Kidney epithelial cell (primary cell): ENCODE results near the gene REPS1. TPM values are rescaled to one million over a fixed set of nuclear protein-coding genes. Genes with fewer than 3 reads are reported as not detected.

Source experiments
- DNase-seq: peaks from one replicate; pipeline ENCODE4 v3.0.0-alpha.2; 2010; ENCODE audit warnings: low read depth
- H3K27me3 ChIP-seq: 2 replicates; pipeline ENCODE4 v1.6.0; 2011; ENCODE audit warnings: low read length; ENCODE audit not compliant: control insufficient read depth, insufficient read depth
- H3K36me3 ChIP-seq: 2 replicates; pipeline ENCODE4 v1.5.1; 2011; ENCODE audit warnings: low read length; ENCODE audit not compliant: control insufficient read depth, insufficient read depth
- H3K4me3 ChIP-seq: 2 replicates; pipeline ENCODE4 v1.5.1; 2011; ENCODE audit warnings: low read depth, mild to moderate bottlenecking, control low read depth, low read length
- total RNA-seq: library from RNA; depleted of rRNA; stranded (reverse); fragments of >200 nt; gene quantifications from 2 replicates; pipeline ENCODE4 v1.2.3, GENCODE V29; 2015
- TF ChIP-seq, protein P1 (sequence below): IDR thresholded peaks from 2 replicates; pipeline ENCODE4 v1.5.1; 2011; ENCODE audit warnings: mild to moderate bottlenecking, moderate library complexity, low read length, control low read depth, inconsistent platforms; ENCODE audit not compliant: insufficient read depth, poor library complexity, severe bottlenecking

The REPS1 gene
- total RNA-seq, 1 donor from 2014 or later = 40.7 TPM

DNA sequence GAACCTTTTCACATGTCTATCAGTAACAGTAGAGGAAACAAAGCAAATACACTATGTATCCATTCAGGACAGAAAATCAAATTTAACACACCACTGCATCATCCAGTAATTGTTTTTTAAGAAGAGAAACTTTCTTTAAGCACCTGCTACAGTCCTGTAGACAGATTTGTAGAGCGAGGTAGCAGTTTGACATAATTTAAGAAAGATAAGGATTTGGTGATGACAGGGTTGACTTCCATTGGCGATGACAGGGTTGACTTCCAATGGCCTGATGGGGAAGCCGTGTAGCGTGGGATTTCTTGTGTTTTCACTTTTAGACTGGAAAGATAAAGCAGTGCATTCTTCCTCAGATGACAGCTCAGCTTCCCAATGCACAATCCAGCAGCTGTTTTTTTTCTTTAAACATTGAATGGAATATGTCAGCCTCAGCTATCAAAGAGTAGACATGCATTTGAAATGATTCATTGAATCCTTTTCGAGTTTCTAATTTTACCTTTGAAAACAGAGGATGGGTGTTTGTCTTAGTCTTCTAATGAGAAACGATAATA, 123.6 kb downstream of the REPS1 start:
- H3K27me3 ChIP-seq = no peaks in the 10 kb centered on the region
- DNase-seq = no peak
- H3K4me3 ChIP-seq = no peak overlapping the region
- no peaks in the 10 kb centered on the region for H3K36me3 ChIP-seq
- TF ChIP-seq, protein P1, sequence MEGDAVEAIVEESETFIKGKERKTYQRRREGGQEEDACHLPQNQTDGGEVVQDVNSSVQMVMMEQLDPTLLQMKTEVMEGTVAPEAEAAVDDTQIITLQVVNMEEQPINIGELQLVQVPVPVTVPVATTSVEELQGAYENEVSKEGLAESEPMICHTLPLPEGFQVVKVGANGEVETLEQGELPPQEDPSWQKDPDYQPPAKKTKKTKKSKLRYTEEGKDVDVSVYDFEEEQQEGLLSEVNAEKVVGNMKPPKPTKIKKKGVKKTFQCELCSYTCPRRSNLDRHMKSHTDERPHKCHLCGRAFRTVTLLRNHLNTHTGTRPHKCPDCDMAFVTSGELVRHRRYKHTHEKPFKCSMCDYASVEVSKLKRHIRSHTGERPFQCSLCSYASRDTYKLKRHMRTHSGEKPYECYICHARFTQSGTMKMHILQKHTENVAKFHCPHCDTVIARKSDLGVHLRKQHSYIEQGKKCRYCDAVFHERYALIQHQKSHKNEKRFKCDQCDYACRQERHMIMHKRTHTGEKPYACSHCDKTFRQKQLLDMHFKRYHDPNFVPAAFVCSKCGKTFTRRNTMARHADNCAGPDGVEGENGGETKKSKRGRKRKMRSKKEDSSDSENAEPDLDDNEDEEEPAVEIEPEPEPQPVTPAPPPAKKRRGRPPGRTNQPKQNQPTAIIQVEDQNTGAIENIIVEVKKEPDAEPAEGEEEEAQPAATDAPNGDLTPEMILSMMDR = no peak

DNA sequence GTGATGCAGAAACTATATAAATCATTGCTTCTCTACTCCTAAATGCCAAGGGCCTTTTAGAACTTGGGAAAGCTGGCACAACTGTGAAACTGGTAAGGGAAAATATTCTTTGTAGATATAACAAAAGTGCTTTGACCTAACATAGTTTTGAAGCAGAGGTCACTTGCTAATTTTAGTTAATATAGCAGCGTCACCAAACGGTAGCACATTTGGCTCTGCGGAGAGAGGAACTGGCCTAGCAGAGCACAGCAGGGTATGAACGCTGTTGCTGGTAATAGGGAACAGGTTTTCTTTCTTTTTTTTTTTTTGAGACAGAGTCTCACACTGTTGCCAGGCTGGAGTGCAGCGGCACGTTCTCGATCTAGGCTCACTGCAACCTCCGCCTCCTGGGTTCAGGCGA, 124.7 kb downstream of the REPS1 start:
- no peak for DNase-seq
- Histone ChIP-seq H3K4me3 (no peak overlapping the region), H3K36me3 (no peaks in the 10 kb centered on the region), H3K27me3 (no peaks in the 10 kb centered on the region)
- TF ChIP-seq, protein P1 = no peak

DNA sequence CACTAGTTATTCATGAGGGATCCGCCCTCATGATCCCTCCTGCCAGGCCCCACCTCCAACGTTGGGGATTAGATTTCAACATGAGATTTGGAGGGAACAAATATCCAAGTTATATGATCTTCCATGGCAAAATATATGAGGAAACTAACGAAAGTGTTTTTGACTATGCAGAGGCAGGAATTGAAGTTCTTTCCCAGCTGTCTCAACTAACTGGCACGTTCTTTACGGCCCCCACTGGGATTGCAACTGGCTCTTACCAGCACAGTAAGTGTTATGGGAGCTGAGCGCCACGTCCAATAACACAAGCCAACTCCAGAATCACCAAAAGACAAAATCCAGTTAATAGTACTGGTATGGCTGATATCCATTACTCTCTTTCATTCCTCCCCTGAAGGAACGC, 125.6 kb downstream of the REPS1 start:
- no peak for DNase-seq
- no peaks in the 10 kb centered on the region for H3K27me3 ChIP-seq
- TF ChIP-seq, protein P1 = no peak
- no peaks in the 10 kb centered on the region for H3K36me3 ChIP-seq
- no peak overlapping the region for H3K4me3 ChIP-seq

DNA sequence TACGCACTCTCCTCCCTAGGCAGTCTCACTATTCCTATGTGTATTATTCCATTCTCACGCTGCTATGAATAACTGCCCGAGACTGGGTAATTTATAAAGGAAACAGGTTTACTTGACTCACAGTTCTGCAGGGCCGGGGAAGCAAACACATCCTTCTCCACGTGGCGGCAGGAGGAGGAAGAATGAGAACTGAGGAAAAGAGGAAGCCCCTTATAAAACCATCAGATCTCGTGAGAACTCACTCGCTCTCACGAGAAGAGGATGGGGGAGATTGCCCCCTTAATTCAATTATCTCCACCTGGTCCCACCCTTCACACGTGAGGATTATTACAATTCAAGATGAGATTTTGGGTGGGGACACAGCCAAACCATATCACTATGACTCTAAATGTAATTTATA, 130.3 kb downstream of the REPS1 start:
- no peak overlapping the region for H3K4me3 ChIP-seq
- H3K27me3 ChIP-seq = no peaks in the 10 kb centered on the region
- no peak for DNase-seq
- TF ChIP-seq, protein P1 = no peak
- H3K36me3 ChIP-seq = no peaks in the 10 kb centered on the region

- TF ChIP-seq, protein P1 = no peak
- H3K27me3 ChIP-seq = no peaks in the 10 kb centered on the region
- no peak overlapping the region for H3K4me3 ChIP-seq
- no peak for DNase-seq
- no peaks in the 10 kb centered on the region for H3K36me3 ChIP-seq
These were observed 131.4 kb downstream of the REPS1 start for GRCh38 chr6:138856654-138857053.

Other genes with a start within 250 kb of the REPS1 start
- 12.5 and 15.3 TPM in 2 replicates for gene CCDC28A, start 214.5 kb downstream of the REPS1 start, total RNA-seq
- gene ECT2L, start 192.2 kb downstream of the REPS1 start, total RNA-seq = not detected in 2 replicates
- 113 and 119 TPM in 2 replicates for gene ABRACL, start 40.5 kb upstream of the REPS1 start, total RNA-seq
- 15.9 and 18.7 TPM in 2 replicates for gene HECA, start 146.8 kb upstream of the REPS1 start, total RNA-seq